Upper lobe of left lung (tissue), 6 donors: ENCODE data around the gene ZNF414. TPM values are rescaled to one million over a fixed set of nuclear protein-coding genes. Genes with fewer than 3 reads are reported as not detected.
A peak's percentile ranks its signal among the peaks of the same experiment; 100 is the strongest.

ENCODE experiments used
- ATAC-seq, 2 donors: fragments of 200-7000 bp; cut with Tn5 transposase; one replicate each; pipeline ENCODE4 v1.9.1; 2022; ENCODE audit warnings: mild to moderate bottlenecking in 2 of 2, moderate library complexity in 2 of 2; ENCODE audit not compliant: low FRiP score in 2 of 2
- DNase-seq, 2 donors: peaks; one replicate each; pipeline ENCODE4 v3.0.0-alpha.2; 2019 to 2020
- H3K27ac ChIP-seq, 4 donors: fragments of 200-600 bp; sonication (generic); one replicate each; pipeline ENCODE4 v1.5.1; 2016 to 2019
- H3K27me3 ChIP-seq, 4 donors: fragments of 200-600 bp; sonication (generic); one replicate each; pipeline ENCODE4 v1.5.1; 2017 to 2019
- H3K36me3 ChIP-seq, 4 donors: fragments of 200-600 bp; sonication (generic); one replicate each; pipeline ENCODE4 v1.5.1; 2016 to 2019
- H3K4me1 ChIP-seq, 4 donors: fragments of 200-600 bp; sonication (generic); one replicate each; pipeline ENCODE4 v1.5.1; 2018 to 2019
- H3K4me3 ChIP-seq, 4 donors: fragments of 200-600 bp; sonication (generic); one replicate each; pipeline ENCODE4 v1.5.1; 2017 to 2019; ENCODE audit warnings: mild to moderate bottlenecking in 2 of 4, moderate library complexity in 1 of 4
- H3K9me3 ChIP-seq, 4 donors: fragments of 200-600 bp; sonication (generic); one replicate each; pipeline ENCODE4 v1.5.1; 2018 to 2019
- EP300 ChIP-seq, 4 donors: sonication (generic); formaldehyde crosslinking; IDR thresholded peaks; one replicate each; pipeline ENCODE4 v1.5.1; 2017; ENCODE audit warnings: antibody characterized with exemption in 4 of 4, control low read depth in 2 of 4
- POLR2A ChIP-seq, 4 donors: fragments of 450-650 bp; IDR thresholded peaks; one replicate each; pipeline ENCODE4 v1.5.1; 2016 to 2017; ENCODE audit warnings: antibody characterized with exemption in 4 of 4, mild to moderate bottlenecking in 2 of 4
- POLR2AphosphoS5 ChIP-seq, 2 donors: sonication (generic); formaldehyde crosslinking; IDR thresholded peaks; one replicate each; pipeline ENCODE4 v1.5.1; 2017; ENCODE audit warnings: antibody characterized with exemption in 2 of 2
- whole genome bisulfite sequencing, 2 donors: methylation state at CpG; one replicate each; pipeline ENCODE4 v1.1.5; 2017 to 2018; 5-methylcytosine and 5-hydroxymethylcytosine counted together
- total RNA-seq, 6 donors: library from RNA; depleted of rRNA in 4 of 6; stranded (reverse); fragments of >200 nt in 4 of 6; gene quantifications; one replicate each; pipeline versions ENCODE4 v1.1.0 to v1.2.1, GENCODE V29; 2016 to 2021
- TF ChIP-seq, protein P1 (sequence below), 6 experiments: fragments of 450-650 bp in 4 of 6; fragments of 200-600 bp in 2 of 6; sonication (generic) in 2 of 6; IDR thresholded peaks; one replicate each; pipeline ENCODE4 v1.5.1; 2016 to 2019; ENCODE audit warnings: antibody characterized with exemption in 6 of 6
- donor health status: DM: no; HTN: no; CAD: no; lungs with moderate emphysema.
- donor health status: DM: no; HTN: yes; CAD: no; lungs with severe emphysema.

Gene ZNF414
- total RNA-seq, 6 donors from 2014 or later, result 10.5 to 39.8 (median 25.4) TPM

DNA sequence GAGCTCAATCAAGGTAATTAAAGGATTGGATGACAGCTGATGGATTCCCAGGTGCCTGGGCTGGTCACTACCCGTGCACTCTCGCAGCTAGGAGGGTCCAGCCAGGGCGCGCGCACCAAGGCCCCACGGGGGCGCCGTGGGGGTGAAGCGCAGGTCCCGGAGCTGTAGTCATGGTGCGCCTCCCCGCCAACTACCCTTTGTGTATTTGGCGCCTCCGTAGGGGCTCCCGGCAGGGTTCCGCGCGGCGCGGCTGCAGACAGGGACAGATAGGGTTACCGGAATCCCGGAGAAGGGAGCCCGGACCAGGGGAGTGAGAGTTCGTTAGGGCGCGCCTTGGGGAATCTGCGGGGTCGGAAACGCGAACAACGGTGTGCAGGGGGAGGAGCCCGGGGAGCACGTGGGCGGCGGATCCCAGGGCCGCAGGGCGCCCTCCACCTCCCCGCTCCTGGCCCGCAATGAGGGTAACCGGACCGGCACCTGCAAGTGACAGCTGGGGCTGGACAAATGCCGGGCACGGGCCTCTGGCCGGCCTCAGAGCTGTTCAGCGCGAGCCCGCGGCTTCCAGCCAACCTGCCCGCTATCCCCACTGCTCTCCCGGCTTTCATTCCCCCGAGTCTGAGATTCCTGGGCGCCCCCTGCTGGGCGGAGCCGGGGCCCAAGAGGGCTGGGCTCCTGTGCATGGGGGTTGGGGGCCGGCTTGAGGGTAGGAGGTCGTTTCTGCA lies 8.1 kb downstream of the ZNF414 start:
- 0 to 1% methylated on average over 32 to 33 of the region's 56 CpGs for WGBS, 2 donors
- Histone ChIP-seq H3K27ac (peak overlapping the region in 2 of 4 donors; percentile 50 to 52), H3K4me3 (peak overlapping the region; percentile 49 to 67 (median 57)), H3K27me3 (no peaks in the 10 kb centered on the region), H3K4me1 (peaks cover 11 to 25% (median 18%) of the 10 kb centered on the region in 4 donors), H3K36me3 (peaks cover 0 to 7% (median under 1%) of the 10 kb centered on the region in 4 donors), H3K9me3 (no peaks in the 10 kb centered on the region)
- peak; percentile 84 to 87 for ATAC-seq
- no peak for TF ChIP-seq POLR2AphosphoS5 (IDR thresholded peaks at IDR 0.05)
- TF ChIP-seq POLR2A (IDR thresholded peaks at IDR 0.05), result no peak
- TF ChIP-seq, protein P1, sequence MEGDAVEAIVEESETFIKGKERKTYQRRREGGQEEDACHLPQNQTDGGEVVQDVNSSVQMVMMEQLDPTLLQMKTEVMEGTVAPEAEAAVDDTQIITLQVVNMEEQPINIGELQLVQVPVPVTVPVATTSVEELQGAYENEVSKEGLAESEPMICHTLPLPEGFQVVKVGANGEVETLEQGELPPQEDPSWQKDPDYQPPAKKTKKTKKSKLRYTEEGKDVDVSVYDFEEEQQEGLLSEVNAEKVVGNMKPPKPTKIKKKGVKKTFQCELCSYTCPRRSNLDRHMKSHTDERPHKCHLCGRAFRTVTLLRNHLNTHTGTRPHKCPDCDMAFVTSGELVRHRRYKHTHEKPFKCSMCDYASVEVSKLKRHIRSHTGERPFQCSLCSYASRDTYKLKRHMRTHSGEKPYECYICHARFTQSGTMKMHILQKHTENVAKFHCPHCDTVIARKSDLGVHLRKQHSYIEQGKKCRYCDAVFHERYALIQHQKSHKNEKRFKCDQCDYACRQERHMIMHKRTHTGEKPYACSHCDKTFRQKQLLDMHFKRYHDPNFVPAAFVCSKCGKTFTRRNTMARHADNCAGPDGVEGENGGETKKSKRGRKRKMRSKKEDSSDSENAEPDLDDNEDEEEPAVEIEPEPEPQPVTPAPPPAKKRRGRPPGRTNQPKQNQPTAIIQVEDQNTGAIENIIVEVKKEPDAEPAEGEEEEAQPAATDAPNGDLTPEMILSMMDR (IDR thresholded peaks at IDR 0.05), result peak; percentile 77 to 95 (median 89)
- TF ChIP-seq EP300 (IDR thresholded peaks at IDR 0.05), result no peak
- DNase-seq, result peak; percentile 81 to 96

DNA sequence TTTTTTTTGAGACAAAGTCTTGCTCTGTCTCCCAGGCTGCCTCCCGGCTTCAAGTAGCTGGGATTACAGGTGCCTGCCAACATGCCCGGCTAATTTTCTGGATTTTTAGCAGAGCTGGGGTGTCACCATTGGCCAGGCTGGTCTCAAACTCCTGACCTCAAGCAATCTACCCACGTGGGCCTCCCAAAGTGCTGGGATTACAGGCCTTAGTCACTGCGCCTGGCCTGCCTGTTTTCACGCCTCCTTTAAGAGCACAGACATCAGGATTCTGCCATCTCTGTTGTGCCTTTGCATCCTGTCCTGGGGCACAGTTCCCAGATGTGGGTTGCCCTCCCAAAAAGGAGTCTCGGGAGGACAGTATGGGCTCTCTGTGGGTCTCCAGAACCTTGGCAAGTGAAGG lies 9.0 kb downstream of the ZNF414 start:
- H3K27me3 ChIP-seq, result no peaks in the 10 kb centered on the region
- TF ChIP-seq, protein P1 (IDR thresholded peaks at IDR 0.05), result no peak
- TF ChIP-seq POLR2AphosphoS5 (IDR thresholded peaks at IDR 0.05) (no peak), POLR2A (IDR thresholded peaks at IDR 0.05) (no peak), EP300 (IDR thresholded peaks at IDR 0.05) (no peak)
- ATAC-seq (no peak), DNase-seq (no peak)
- H3K4me1 ChIP-seq, result peaks cover 11 to 29% (median 18%) of the 10 kb centered on the region in 4 donors
- H3K4me3 ChIP-seq, result no peak overlapping the region
- H3K27ac ChIP-seq, result peak overlapping the region in 1 of 4 donors; percentile 83
- WGBS, 2 donors, result 62 to 78% methylated on average over 6 of the region's 6 CpGs
- no peaks in the 10 kb centered on the region for H3K9me3 ChIP-seq
- no peaks in the 10 kb centered on the region for H3K36me3 ChIP-seq

DNA sequence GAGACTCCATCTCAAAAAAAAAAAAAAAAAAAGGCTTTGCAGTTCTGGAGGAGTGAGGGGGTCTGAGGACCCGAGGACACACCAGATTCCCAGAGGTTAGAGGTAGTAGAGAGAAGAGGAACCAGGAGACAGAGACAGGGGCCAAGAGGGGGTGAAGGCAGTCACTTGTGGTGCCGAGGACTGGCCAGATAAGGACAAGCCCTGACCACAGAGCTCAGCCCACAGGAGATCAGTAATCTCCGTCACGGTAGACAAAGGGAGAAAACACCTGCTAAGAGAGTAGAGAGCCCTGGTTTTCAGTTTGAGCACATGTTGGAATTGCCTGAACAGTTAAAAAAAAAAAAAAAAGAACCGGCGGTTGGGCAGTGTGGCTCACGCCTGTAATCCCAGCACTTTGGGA lies 9.8 kb downstream of the ZNF414 start:
- Histone ChIP-seq H3K9me3 (no peaks in the 10 kb centered on the region), H3K4me1 (peaks cover 11 to 33% (median 18%) of the 10 kb centered on the region in 4 donors), H3K4me3 (no peak overlapping the region), H3K36me3 (no peaks in the 10 kb centered on the region), H3K27ac (peak overlapping the region in 1 of 4 donors; percentile 83), H3K27me3 (no peaks in the 10 kb centered on the region)
- no peak for TF ChIP-seq EP300 (IDR thresholded peaks at IDR 0.05)
- peak in 1 of 2 donors; percentile 44 for DNase-seq
- no peak for ATAC-seq
- 69 to 74% methylated on average over 7 of the region's 7 CpGs for WGBS, 2 donors

DNA sequence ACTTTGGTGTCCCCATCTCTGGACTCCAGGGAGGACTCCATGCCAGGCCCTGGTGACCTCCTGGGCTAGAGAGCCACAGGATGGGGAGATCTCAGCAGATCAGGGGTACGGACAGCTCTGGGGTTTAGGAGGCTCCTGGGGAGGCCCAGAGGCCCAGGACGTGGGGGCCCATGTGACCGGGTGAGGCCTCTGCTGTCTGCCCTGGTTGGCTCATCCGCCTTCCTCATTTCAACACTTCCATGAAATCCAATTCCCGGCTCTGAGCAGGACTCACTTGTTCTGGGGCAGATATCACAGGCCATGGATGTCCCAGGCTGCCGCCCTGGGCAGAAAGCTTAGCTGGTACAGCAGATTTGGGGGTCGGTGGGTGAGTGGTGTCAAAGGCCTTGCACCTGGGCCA lies 10.5 kb downstream of the ZNF414 start:
- H3K27me3 ChIP-seq, result no peaks in the 10 kb centered on the region
- H3K36me3 ChIP-seq, result no peaks in the 10 kb centered on the region
- peaks cover 11 to 39% (median 18%) of the 10 kb centered on the region in 4 donors for H3K4me1 ChIP-seq
- no peak overlapping the region for H3K4me3 ChIP-seq
- TF ChIP-seq EP300 (IDR thresholded peaks at IDR 0.05) (no peak), POLR2A (IDR thresholded peaks at IDR 0.05) (no peak), POLR2AphosphoS5 (IDR thresholded peaks at IDR 0.05) (no peak)
- TF ChIP-seq, protein P1 (IDR thresholded peaks at IDR 0.05), result no peak
- peak overlapping the region in 2 of 4 donors; percentile 54 to 83 for H3K27ac ChIP-seq
- DNase-seq (peak in 1 of 2 donors; percentile 71), ATAC-seq (peak in 1 of 2 donors; percentile 28)
- no peaks in the 10 kb centered on the region for H3K9me3 ChIP-seq
- 80 to 88% methylated on average over 3 to 7 of the region's 7 CpGs for WGBS, 2 donors

DNA sequence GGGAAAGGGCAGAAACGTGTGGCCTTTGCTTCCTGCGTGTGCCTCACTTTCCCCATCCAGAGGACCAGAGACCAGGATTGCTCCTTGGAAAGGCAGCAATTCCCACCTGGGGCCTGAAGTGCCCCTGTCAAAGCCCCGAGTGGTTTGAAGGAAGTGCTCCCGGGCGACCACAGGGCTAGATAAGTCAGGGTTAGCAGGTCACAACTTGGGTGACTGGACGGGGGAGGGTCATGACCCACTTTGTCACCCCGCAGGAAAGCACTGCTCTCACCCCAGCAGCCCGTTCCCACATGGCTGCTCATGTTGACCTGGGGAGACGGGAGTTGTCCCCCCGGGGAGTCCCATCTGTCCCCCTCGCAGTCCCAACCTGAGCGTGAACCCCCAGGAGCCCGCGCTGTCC lies 12.0 kb downstream of the ZNF414 start:
- ATAC-seq (no peak), DNase-seq (peak in 1 of 2 donors; percentile 64)
- Histone ChIP-seq H3K9me3 (no peaks in the 10 kb centered on the region), H3K4me3 (peak overlapping the region in 2 of 4 donors; percentile 13 to 41), H3K27ac (peak overlapping the region; percentile 57 to 83 (median 67)), H3K36me3 (no peaks in the 10 kb centered on the region), H3K27me3 (no peaks in the 10 kb centered on the region), H3K4me1 (peaks cover 11 to 42% (median 18%) of the 10 kb centered on the region in 4 donors)
- TF ChIP-seq POLR2AphosphoS5 (IDR thresholded peaks at IDR 0.05), result no peak
- TF ChIP-seq, protein P1 (IDR thresholded peaks at IDR 0.05), result no peak
- TF ChIP-seq EP300 (IDR thresholded peaks at IDR 0.05), result no peak
- TF ChIP-seq POLR2A (IDR thresholded peaks at IDR 0.05), result no peak
- WGBS, 2 donors, result 55 to 81% methylated on average over 3 to 13 of the region's 14 CpGs
